Bronchial epithelial cell (primary cell): Measurements from ENCODE around the gene PLCXD3. TPM values are rescaled to one million over a fixed set of nuclear protein-coding genes. Genes with fewer than 3 reads are reported as not detected.
"Not testable (repeated sequence)": the region's sequence is repeated elsewhere in the genome, so short reads cannot be mapped to it uniquely, and the experiment has no call there.

Experiments used
- DNase-seq: peaks from one replicate; pipeline ENCODE4 v3.0.0-alpha.2; 2010; ENCODE audit warnings: low read depth
- FAIRE-seq: peaks from 2 replicates; lab custom pipeline; 2011; peaks lifted over from hg19 to GRCh38; lab: Jason Lieb, UNC
- H3K27me3 ChIP-seq: 2 replicates; pipeline ENCODE4 v1.5.1; 2011; ENCODE audit warnings: low read length; ENCODE audit not compliant: control insufficient read depth, insufficient read depth
- H3K36me3 ChIP-seq: 2 replicates; pipeline ENCODE4 v1.5.1; 2011; ENCODE audit warnings: low read length; ENCODE audit not compliant: control insufficient read depth, insufficient read depth
- H3K4me3 ChIP-seq: 2 replicates; pipeline ENCODE4 v1.5.1; 2011; ENCODE audit warnings: mild to moderate bottlenecking, low read depth, low read length, control low read depth
- CTCF ChIP-seq: IDR thresholded peaks from 2 replicates; pipeline ENCODE4 v1.5.1; 2011; ENCODE audit warnings: mild to moderate bottlenecking, moderate library complexity, low read length, control low read depth, inconsistent platforms; ENCODE audit not compliant: insufficient read depth, severe bottlenecking
- total RNA-seq: library from RNA; depleted of rRNA; stranded (reverse); fragments of >200 nt; gene quantifications from 2 replicates; pipeline ENCODE4 v1.2.1, GENCODE V29; 2014

The PLCXD3 gene
- total RNA-seq, 1 donor from 2014 or later = not detected

- Histone ChIP-seq H3K27me3 (peaks cover 15% of the 10 kb centered on the region), H3K4me3 (no peak overlapping the region), H3K36me3 (no peaks in the 10 kb centered on the region)
- TF ChIP-seq CTCF = no peak
- DNase-seq (no peak), FAIRE-seq (no peak)
Observed at GRCh38 chr5:41508696-41509398, 1.6 kb downstream of the PLCXD3 start.

- DNase-seq (peak; percentile 37), FAIRE-seq (no peak)
- H3K27me3 ChIP-seq = peaks cover 15% of the 10 kb centered on the region
Observed at GRCh38 chr5:41508186-41508585, 2.2 kb downstream of the PLCXD3 start.

GRCh38 chr5:41507501-41507900, 2.9 kb downstream of the PLCXD3 start:
- Histone ChIP-seq H3K4me3 (no peak overlapping the region), H3K27me3 (peaks cover 15% of the 10 kb centered on the region), H3K36me3 (no peaks in the 10 kb centered on the region)
- FAIRE-seq (no peak), DNase-seq (no peak)
- TF ChIP-seq CTCF = no peak

More at GRCh38 chr5:41508186-41508585, 2.2 kb downstream of the PLCXD3 start:
- no peak for TF ChIP-seq CTCF
- Histone ChIP-seq H3K36me3 (no peaks in the 10 kb centered on the region), H3K4me3 (no peak overlapping the region)

- Histone ChIP-seq H3K4me3 (no peak overlapping the region), H3K36me3 (no peaks in the 10 kb centered on the region), H3K27me3 (peaks cover 2% of the 10 kb centered on the region)
- FAIRE-seq (no peak), DNase-seq (no peak)
- TF ChIP-seq CTCF = no peak
Observed at GRCh38 chr5:41503860-41504259, 6.5 kb downstream of the PLCXD3 start.

- Histone ChIP-seq H3K36me3 (no peaks in the 10 kb centered on the region), H3K27me3 (no peaks in the 10 kb centered on the region), H3K4me3 (no peak overlapping the region)
- FAIRE-seq = no peak
- DNase-seq = no peak
- no peak for TF ChIP-seq CTCF
Observed at GRCh38 chr5:41503310-41503709, 7.1 kb downstream of the PLCXD3 start.

GRCh38 chr5:41493490-41494126, 16.8 kb downstream of the PLCXD3 start:
- not testable (repeated sequence) for DNase-seq, H3K27me3 ChIP-seq, H3K4me3 ChIP-seq, FAIRE-seq, H3K36me3 ChIP-seq
